Astrocyte of the spinal cord (primary cell): ENCODE results near the gene ZBTB42.

Experiments used
- DNase-seq: peaks from one replicate; pipeline ENCODE4 v3.0.0; 2011; ENCODE audit warnings: low read depth, low spot score
- H3K4me3 ChIP-seq: 2 replicates; pipeline ENCODE4 v1.5.1; 2011; ENCODE audit warnings: low read depth, mild to moderate bottlenecking, low read length, moderate library complexity
- CTCF ChIP-seq: IDR thresholded peaks from 2 replicates; pipeline ENCODE4 v1.5.1; 2012; ENCODE audit warnings: low read depth, mild to moderate bottlenecking, low read length, inconsistent platforms
- in situ Hi-C: cut with HindIII; loops from 2 replicates; pipeline ENCODE4 v1.10.0; 2017; ENCODE audit warnings: low sequenced_read_pairs

The ZBTB42 gene

GRCh38 chr14:104844306-104845032 lies 43.6 kb downstream of the ZBTB42 start:
- no peak overlapping the region for H3K4me3 ChIP-seq
- in situ Hi-C loops: no loop called here
- no peak for TF ChIP-seq CTCF
- DNase-seq: no peak

GRCh38 chr14:104845033-104845666 lies 44.2 kb downstream of the ZBTB42 start:
- no peak for DNase-seq
- in situ Hi-C loops: no loop called here
- H3K4me3 ChIP-seq: no peak overlapping the region
- no peak for TF ChIP-seq CTCF

- no peak for TF ChIP-seq CTCF
- in situ Hi-C loops: no loop called here
- DNase-seq: no peak
- no peak overlapping the region for H3K4me3 ChIP-seq
Measured at GRCh38 chr14:104845834-104846441, 45.0 kb downstream of the ZBTB42 start.

GRCh38 chr14:104852280-104852663 lies 51.4 kb downstream of the ZBTB42 start:
- no peak for TF ChIP-seq CTCF
- DNase-seq: no peak
- in situ Hi-C loops: no loop called here
- no peak overlapping the region for H3K4me3 ChIP-seq
